Mucosa of rectum (tissue), 2 donors: ENCODE measurements around the gene DMXL2.
"Not testable (repeated sequence)": the region's sequence is repeated elsewhere in the genome, so short reads cannot be mapped to it uniquely, and the experiment has no call there.

Source experiments
- H3K27ac ChIP-seq, 2 donors: one replicate each; pipeline ENCODE4 v1.7.0; 2013; ENCODE audit warnings: inconsistent platforms in 2 of 2, low read depth in 2 of 2, low read length in 2 of 2
- H3K27me3 ChIP-seq, 2 donors: one replicate each; pipeline ENCODE4 v1.7.0; 2013; ENCODE audit warnings: low read length in 2 of 2; ENCODE audit not compliant: control insufficient read depth in 2 of 2, insufficient read depth in 2 of 2
- H3K36me3 ChIP-seq, 2 donors: one replicate each; pipeline ENCODE4 v1.7.0; 2013; ENCODE audit warnings: low read length in 2 of 2; ENCODE audit not compliant: control insufficient read depth in 2 of 2, insufficient read depth in 2 of 2
- H3K4me1 ChIP-seq, 2 donors: one replicate each; pipeline ENCODE4 v1.7.0; 2013; ENCODE audit warnings: low read length in 2 of 2, mild to moderate bottlenecking in 1 of 2; ENCODE audit not compliant: control insufficient read depth in 2 of 2, insufficient read depth in 2 of 2
- H3K4me3 ChIP-seq, 2 donors: one replicate each; pipeline ENCODE4 v1.7.0; 2013; ENCODE audit warnings: low read length in 2 of 2
- H3K9ac ChIP-seq, 2 donors: one replicate each; pipeline ENCODE4 v1.7.0; 2013; ENCODE audit warnings: low read length in 2 of 2, low read depth in 1 of 2, mild to moderate bottlenecking in 1 of 2
- H3K9me3 ChIP-seq, 2 donors: one replicate each; pipeline ENCODE4 v1.7.0; 2013; ENCODE audit warnings: low read length in 2 of 2; ENCODE audit not compliant: control insufficient read depth in 2 of 2
- donor health status: healthy.
- donor health status: Normal muscosa, but diverticular disease.

The DMXL2 gene

DNA sequence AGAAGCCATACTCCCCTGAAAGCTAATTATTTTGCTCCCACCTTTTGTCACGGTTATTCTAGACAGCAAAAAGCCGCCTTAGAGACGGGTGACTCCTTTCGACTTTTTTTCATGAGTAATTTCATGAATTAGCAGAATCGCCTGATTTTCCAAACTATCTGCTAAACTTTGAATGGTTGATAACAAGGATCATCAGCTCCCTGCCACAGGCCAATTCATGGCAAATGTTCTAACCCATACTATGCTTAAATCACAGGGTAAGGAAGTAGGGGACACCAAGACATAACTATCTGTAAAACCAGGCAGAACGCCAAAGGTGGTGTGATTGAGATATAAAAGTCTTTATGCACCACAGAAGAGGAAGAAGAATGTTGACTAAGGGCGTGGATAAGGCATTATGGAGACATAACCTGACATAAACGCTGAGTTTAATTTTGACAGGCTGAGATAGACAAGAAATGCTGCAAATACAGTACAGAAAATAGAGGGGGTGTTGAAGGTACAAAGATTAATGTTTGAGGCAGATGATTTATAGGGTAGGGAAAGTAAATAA lies 891 bp upstream of the DMXL2 start:
- H3K27ac ChIP-seq = peak overlapping the region; percentile 80 to 86
- H3K4me3 ChIP-seq = peak overlapping the region; percentile 87 to 88
- H3K9ac ChIP-seq = peak overlapping the region; percentile 68 to 86

DNA sequence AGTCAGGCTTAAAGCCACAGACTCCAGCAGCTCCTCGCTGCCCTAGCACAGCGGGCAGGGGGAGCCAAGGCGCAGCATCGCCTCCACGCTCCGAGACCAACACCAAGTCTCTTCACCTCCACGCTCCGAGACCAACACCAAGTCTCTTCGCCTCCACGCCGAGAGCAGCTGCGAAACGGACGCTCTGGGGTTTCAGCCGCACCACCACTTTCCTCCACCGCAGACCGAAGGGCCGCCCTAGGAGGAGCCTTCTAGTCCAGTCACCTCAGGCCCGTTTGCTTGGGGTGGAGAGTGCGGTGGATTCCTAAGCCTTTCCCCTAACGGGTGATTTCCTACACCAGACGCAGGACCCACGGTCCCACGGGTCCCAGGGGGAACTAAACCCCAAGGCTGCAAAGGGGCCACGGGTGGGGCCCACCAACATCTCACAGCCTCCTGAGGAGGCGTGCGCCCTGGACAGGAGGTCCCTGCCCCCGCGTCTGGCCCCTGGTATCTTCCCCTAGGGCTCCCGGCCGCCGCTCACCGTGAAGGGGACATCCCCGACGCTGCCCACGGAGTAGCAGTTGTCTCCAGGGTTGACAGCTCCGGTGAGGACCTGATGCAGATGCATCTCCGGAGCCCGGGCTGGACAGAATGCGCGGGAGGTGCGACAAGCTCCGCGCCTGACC lies 501 bp downstream of the DMXL2 start:
- Histone ChIP-seq H3K9me3 (no peaks in the 10 kb centered on the region), H3K4me1 (peaks cover 4 to 12% of the 10 kb centered on the region in 2 donors), H3K27me3 (no peaks in the 10 kb centered on the region), H3K36me3 (no peaks in the 10 kb centered on the region), H3K4me3 (peak overlapping the region; percentile 87 to 88), H3K9ac (peak overlapping the region; percentile 69 to 86), H3K27ac (peak overlapping the region; percentile 80 to 86)

More for the DNA sequence above, 891 bp upstream of the DMXL2 start:
- Histone ChIP-seq H3K9me3 (no peaks in the 10 kb centered on the region), H3K27me3 (no peaks in the 10 kb centered on the region), H3K4me1 (peaks cover 4 to 12% of the 10 kb centered on the region in 2 donors), H3K36me3 (no peaks in the 10 kb centered on the region)

DNA sequence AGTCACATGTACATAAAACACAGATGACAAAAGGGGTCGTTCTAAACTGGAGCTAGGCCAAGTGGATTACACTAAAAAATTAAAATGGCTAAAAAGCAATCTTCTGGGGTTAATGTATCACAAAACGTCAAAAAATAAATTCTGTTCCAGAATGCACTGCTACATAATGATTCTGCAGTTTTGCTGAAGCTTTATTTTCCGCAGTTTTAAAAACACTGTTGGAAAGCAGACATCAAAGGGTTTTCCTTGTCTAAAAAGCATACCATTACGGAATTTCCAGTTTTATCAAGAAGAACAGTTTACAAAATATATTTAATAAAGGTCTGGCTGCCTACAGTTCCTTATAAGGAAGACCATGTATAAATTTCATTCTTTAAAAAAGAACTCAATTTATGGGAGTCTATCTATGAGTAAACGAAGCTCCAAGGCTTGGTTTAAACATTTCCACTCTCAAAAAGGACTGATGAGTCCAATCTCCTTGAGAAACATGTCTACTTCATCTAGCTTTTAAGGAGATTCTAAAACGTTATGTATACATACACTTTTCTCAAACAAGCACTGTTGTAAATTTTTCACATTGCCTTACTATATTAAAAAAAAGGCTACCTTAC lies 1.3 kb downstream of the DMXL2 start:
- H3K4me3 ChIP-seq = peak overlapping the region; percentile 87 to 88
- peak overlapping the region in 1 of 2 donors; percentile 86 for H3K27ac ChIP-seq
- H3K4me1 ChIP-seq = peaks cover 4 to 12% of the 10 kb centered on the region in 2 donors
- H3K9ac ChIP-seq = peak overlapping the region; percentile 69 to 86
- no peaks in the 10 kb centered on the region for H3K36me3 ChIP-seq
- no peaks in the 10 kb centered on the region for H3K27me3 ChIP-seq
- no peaks in the 10 kb centered on the region for H3K9me3 ChIP-seq

DNA sequence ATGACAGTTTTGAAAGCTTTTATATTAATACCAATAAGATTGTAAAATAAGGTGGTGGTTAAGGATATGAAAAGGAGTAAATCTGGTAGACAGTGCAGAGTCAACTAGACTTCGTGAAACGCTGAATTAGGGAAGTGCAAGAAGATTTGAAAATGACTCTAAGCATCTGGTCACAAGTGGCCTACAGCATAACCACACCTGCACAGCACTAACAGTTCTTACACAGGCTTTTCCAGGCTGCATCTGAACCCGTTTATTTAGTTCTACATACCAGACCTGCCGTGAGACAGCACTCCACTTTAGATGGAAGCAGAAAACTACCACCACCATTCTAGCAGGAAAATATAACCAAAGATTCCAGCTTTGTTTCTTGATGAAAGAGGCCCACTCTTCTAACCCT lies 1.9 kb downstream of the DMXL2 start:
- Histone ChIP-seq H3K9me3 (no peaks in the 10 kb centered on the region), H3K36me3 (no peaks in the 10 kb centered on the region), H3K27ac (no peak overlapping the region), H3K4me1 (peaks cover 4 to 12% of the 10 kb centered on the region in 2 donors), H3K9ac (peak overlapping the region in 1 of 2 donors; percentile 6), H3K4me3 (peak overlapping the region in 1 of 2 donors; percentile 88), H3K27me3 (no peaks in the 10 kb centered on the region)

DNA sequence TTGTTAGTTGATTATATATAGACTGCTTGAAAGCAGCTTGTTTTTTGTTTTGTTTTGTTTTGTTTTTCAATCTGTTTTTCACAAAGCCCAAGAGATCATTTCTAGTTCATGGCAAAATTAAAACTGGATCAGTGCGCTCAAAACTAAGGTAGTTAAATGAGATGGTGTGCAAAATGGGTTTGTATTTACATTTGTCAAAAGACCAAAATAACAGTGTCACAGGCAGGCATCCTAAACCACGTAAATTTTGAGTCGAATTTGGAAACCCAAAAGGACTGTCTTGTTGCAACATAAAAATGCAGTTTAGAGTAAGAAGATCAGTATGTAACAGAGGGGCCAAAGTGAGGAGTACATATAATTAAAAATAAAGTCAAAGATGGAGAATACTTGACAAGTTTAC lies 2.4 kb downstream of the DMXL2 start:
- Histone ChIP-seq H3K27ac (no peak overlapping the region), H3K36me3 (no peaks in the 10 kb centered on the region), H3K4me3 (no peak overlapping the region), H3K4me1 (peaks cover 4 to 12% of the 10 kb centered on the region in 2 donors), H3K9me3 (no peaks in the 10 kb centered on the region), H3K9ac (no peak overlapping the region), H3K27me3 (no peaks in the 10 kb centered on the region)

DNA sequence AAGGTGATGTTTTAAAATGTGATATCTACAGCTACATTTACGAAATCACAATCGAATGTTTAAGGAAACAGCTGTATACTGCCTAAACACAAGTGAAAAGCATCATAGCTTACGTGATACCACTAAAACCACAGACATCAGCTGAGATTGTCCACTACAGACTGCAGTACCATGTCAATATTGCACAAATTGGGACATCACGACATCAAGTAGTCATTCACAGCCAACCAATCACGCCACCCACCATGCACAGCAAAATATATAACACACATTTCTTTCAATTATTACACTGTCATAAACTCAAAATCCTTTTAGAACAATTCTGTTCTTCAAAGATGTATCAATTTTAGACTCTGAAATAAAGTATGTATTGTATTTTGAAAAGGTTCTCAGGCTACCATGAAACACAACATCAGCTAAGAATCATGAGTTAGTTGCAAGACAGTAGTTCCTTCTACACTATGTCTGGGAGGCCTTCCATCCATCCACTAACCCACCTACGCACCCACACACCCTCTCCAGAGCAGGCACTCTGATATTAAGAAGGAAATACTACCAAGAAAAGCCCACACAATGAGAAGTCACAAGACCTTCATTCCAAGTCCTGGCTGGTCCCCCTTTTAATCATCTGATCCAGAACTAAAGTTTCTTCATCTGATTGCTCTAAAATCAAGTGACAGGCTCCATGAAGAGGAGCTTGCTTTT lies 3.1 kb downstream of the DMXL2 start:
- Histone ChIP-seq H3K4me1 (peaks cover 3 to 10% of the 10 kb centered on the region in 2 donors), H3K36me3 (no peaks in the 10 kb centered on the region), H3K4me3 (no peak overlapping the region), H3K9me3 (no peaks in the 10 kb centered on the region), H3K9ac (no peak overlapping the region), H3K27ac (no peak overlapping the region), H3K27me3 (no peaks in the 10 kb centered on the region)

DNA sequence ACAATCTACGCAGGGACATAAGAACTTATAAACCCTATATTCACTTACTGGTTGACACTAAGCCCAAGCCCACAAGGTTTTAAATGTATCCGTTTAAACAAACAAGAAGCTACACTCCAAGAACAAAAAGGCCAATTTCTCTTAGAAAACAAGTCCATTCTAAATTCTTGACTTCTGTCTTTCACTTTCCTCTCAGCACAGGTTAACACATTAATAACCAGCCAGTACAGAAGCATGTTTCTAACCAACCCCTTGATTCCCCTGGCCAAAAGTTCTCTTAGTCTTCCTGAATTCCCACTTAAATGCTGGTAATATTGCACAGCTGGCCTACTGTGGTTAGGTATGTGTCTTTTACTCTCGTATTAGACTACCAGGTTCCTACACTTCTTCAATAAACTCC lies 4.7 kb downstream of the DMXL2 start:
- no peak overlapping the region for H3K27ac ChIP-seq

DNA sequence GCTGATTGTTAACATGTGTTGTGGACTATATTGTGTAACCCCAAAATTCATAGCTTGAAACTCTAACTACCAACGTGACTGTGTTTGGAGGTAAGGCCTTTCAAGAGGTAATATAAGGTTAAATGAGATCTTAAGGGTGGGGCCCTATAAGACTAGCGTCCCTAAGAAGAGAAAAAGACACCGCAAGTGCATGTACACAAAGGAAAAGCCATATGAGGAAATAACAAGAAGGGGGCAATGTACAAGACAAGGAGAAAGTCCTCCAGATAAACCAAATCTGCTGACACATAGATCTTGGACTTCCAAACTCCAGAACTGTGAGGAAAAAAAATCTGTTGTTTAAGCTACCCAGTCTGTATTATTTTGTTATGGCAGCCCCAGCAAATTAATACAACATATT lies 8.6 kb downstream of the DMXL2 start:
- Histone ChIP-seq H3K27me3 (no peaks in the 10 kb centered on the region), H3K27ac (no peak overlapping the region), H3K9me3 (no peaks in the 10 kb centered on the region), H3K4me1 (no peaks in the 10 kb centered on the region), H3K36me3 (no peaks in the 10 kb centered on the region), H3K9ac (no peak overlapping the region), H3K4me3 (no peak overlapping the region)

More for the DNA sequence above, 4.7 kb downstream of the DMXL2 start:
- Histone ChIP-seq H3K4me3 (no peak overlapping the region), H3K9me3 (no peaks in the 10 kb centered on the region), H3K4me1 (peaks cover 0 to 7% of the 10 kb centered on the region in 2 donors), H3K9ac (no peak overlapping the region), H3K36me3 (no peaks in the 10 kb centered on the region), H3K27me3 (no peaks in the 10 kb centered on the region)

DNA sequence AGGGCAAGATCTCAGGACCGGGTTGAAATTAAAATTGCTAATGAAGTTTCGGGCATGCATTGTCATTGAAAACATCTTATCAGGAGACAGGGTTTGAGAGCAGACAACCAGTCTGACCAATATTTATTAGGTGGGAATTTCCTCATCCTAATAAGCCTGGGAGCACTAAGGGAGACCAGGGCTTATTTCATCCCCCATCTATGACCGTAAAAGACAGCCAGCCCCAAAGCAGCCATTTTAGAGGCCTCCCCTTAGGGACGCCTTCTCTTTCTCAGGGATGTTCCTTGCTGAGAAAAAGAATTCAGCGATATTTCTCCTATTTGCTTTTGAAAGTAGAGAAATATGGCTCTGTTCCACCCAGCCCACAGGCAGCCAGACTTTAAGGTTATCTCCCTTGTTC lies 9.9 kb downstream of the DMXL2 start:
- not testable (repeated sequence) for H3K36me3 ChIP-seq, H3K4me3 ChIP-seq, H3K27me3 ChIP-seq, H3K9me3 ChIP-seq, H3K9ac ChIP-seq, H3K4me1 ChIP-seq, H3K27ac ChIP-seq

DNA sequence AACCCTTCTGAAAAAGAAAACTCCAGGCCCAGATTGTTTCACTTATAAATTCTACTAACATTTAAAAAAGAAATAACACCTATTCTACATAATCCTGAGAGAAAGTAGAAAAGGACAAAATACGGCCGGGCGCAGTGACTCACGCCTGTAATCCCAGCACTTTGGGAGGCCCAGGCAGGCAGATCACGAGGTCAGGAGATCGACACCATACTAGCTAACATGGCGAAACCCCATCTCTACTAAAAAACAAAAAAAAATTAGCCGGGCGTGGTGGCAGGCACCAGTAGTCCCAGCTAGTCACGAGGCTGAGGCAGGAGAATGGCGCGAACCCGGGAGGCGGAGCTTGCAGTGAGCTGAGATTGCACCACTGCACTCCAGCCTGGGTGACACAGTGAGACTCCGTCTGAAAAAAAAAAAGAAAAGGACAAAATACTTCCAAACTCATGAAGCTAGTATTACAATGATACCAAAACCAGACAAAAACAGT lies 19.1 kb downstream of the DMXL2 start:
- not testable (repeated sequence) for H3K9me3 ChIP-seq, H3K27me3 ChIP-seq, H3K4me1 ChIP-seq, H3K4me3 ChIP-seq, H3K9ac ChIP-seq, H3K27ac ChIP-seq, H3K36me3 ChIP-seq
